HCT116 (cell line): ENCODE results near the gene GRB10. TPM values are rescaled to one million over a fixed set of nuclear protein-coding genes. Genes with fewer than 3 reads are reported as not detected.

Experiments
- ATAC-seq: fragments of 200-7000 bp; cut with Tn5 transposase; 2 replicates; pipeline ENCODE4 v1.9.1; 2020; ENCODE audit warnings: mild to moderate bottlenecking, moderate library complexity
- BruUV-seq: library from RNA; stranded (reverse); fragments of 400-500 nt; replicated peaks from 2 replicates; lab custom pipeline; 2021; lab: Mats Ljungman, UMichigan
- CTCF ChIA-PET: fragments of 300-600 bp; sonication (Branson Sonifier 250); formaldehyde crosslinking; loops from one replicate; lab custom pipeline; 2021; ENCODE audit warnings: antibody characterized with exemption; lab: Charles Lee
- POLR2A ChIA-PET: fragments of 300-600, 350-600 bp; sonication (Branson Sonifier 250); formaldehyde crosslinking; loops from one replicate; lab custom pipeline; 2021; ENCODE audit warnings: antibody characterized with exemption; lab: Charles Lee
- RAD21 ChIA-PET, 2 experiments: fragments of 300-600 bp; sonication (Branson Sonifier 250); formaldehyde crosslinking; loops; one replicate each; lab custom pipeline; 2023; ENCODE audit warnings: low total read pairs in 2 of 2; ENCODE audit not compliant: uncharacterized antibody in 2 of 2, unreplicated experiment in 2 of 2, low non-redundant PET in 1 of 2; lab: Charles Lee
- DNase-seq: peaks from one replicate; pipeline ENCODE4 v3.0.0-alpha.2; 2010; ENCODE audit warnings: low read depth, low spot score
- H2AFZ ChIP-seq: fragments of 200-600 bp; shearing (Covaris generic), sonication (generic); 2 replicates; pipeline ENCODE4 v1.6.1; 2017; ENCODE audit warnings: low read depth, mixed run types, mixed read lengths, antibody characterized with exemption, low read length; ENCODE audit not compliant: poor library complexity, severe bottlenecking
- H3K27ac ChIP-seq: 2 replicates; pipeline ENCODE4 v1.5.1; 2012; ENCODE audit warnings: low read depth, low read length
- H3K27me3 ChIP-seq: fragments of 200-600 bp; sonication (generic); 2 replicates; pipeline ENCODE4 v1.6.1; 2016; ENCODE audit warnings: mixed run types, low read length, mixed read lengths; ENCODE audit not compliant: insufficient read depth
- H3K36me3 ChIP-seq, 2 experiments: fragments of 200-500 bp in 1 of 2; fragments of 200-600 bp in 1 of 2; sonication (Bioruptor generic) in 1 of 2; sonication (generic) in 1 of 2; 2 replicates each; pipeline versions ENCODE4 v1.5.1 to v1.6.1; 2014 to 2016; ENCODE audit warnings: low read length in 2 of 2, inconsistent platforms in 1 of 2, mixed read lengths in 1 of 2, mixed run types in 1 of 2; ENCODE audit not compliant: insufficient read depth in 2 of 2, control insufficient read depth in 1 of 2
- H3K4me1 ChIP-seq, 2 experiments: fragments of 200-600 bp in 1 of 2; sonication (generic) in 1 of 2; 2 replicates each; pipeline versions ENCODE4 v1.5.1 to v1.6.1; 2012 to 2017; ENCODE audit warnings: low read length in 2 of 2, inconsistent platforms in 1 of 2, mild to moderate bottlenecking in 1 of 2, mixed read lengths in 1 of 2, mixed run types in 1 of 2, moderate library complexity in 1 of 2; ENCODE audit not compliant: insufficient read depth in 2 of 2, control insufficient read depth in 1 of 2
- H3K4me2 ChIP-seq: fragments of 200-600 bp; sonication (generic); 2 replicates; pipeline ENCODE4 v1.6.1; 2017; ENCODE audit warnings: mixed run types, low read length, mixed read lengths
- H3K4me3 ChIP-seq, 2 experiments: fragments of 200-600 bp in 1 of 2; sonication (generic) in 1 of 2; replicated peaks in 1 of 2; 2 replicates each; pipeline ENCODE4 v1.5.1; 2011 to 2016; ENCODE audit warnings: low read length in 2 of 2, control low read depth in 1 of 2, low read depth in 1 of 2, mild to moderate bottlenecking in 1 of 2, mixed read lengths in 1 of 2, mixed run types in 1 of 2
- H3K79me2 ChIP-seq: fragments of 200-600 bp; sonication (generic); 2 replicates; pipeline ENCODE4 v1.6.1; 2017; ENCODE audit warnings: mild to moderate bottlenecking, mixed run types, low read length, moderate library complexity, mixed read lengths; ENCODE audit not compliant: insufficient read depth
- H3K9ac ChIP-seq: fragments of 200-600 bp; sonication (generic); 2 replicates; pipeline ENCODE4 v1.6.1; 2016; ENCODE audit warnings: low read length, mixed read lengths
- H3K9me2 ChIP-seq: fragments of 200-600 bp; sonication (generic), shearing (Covaris generic); 2 replicates; pipeline ENCODE4 v1.6.1; 2017; ENCODE audit warnings: mixed run types, mild to moderate bottlenecking, moderate library complexity; ENCODE audit not compliant: insufficient read depth
- H3K9me3 ChIP-seq, 2 experiments: fragments of 200-500 bp in 1 of 2; fragments of 200-600 bp in 1 of 2; sonication (Bioruptor generic) in 1 of 2; sonication (generic) in 1 of 2; 2 replicates each; pipeline ENCODE4 v1.6.1; 2014 to 2017; ENCODE audit warnings: low read length in 2 of 2, mixed read lengths in 2 of 2, inconsistent platforms in 1 of 2, low read depth in 1 of 2, mild to moderate bottlenecking in 1 of 2, mixed run types in 1 of 2, moderate library complexity in 1 of 2; ENCODE audit not compliant: control insufficient read depth in 1 of 2, insufficient read depth in 1 of 2
- H4K20me1 ChIP-seq: fragments of 200-600 bp; sonication (generic), shearing (Covaris generic); 2 replicates; pipeline ENCODE4 v1.6.1; 2017; ENCODE audit warnings: mixed run types, mild to moderate bottlenecking, moderate library complexity; ENCODE audit not compliant: insufficient read depth
- CBX3 ChIP-seq: IDR thresholded peaks from 2 replicates; pipeline ENCODE4 v1.6.1; 2012; ENCODE audit warnings: low read depth
- CTCF ChIP-seq, 3 experiments: fragments of 200-600 bp in 1 of 3; sonication (generic) in 1 of 3; IDR thresholded peaks in 2 of 3; conservative IDR thresholded peaks in 1 of 3; 2 replicates each; pipeline ENCODE4 v1.5.1; 2012 to 2017; ENCODE audit warnings: low read depth in 2 of 3, low read length in 2 of 3, antibody characterized with exemption in 1 of 3, borderline replicate concordance in 1 of 3, control low read depth in 1 of 3, mild to moderate bottlenecking in 1 of 3, mixed read lengths in 1 of 3, mixed run types in 1 of 3, moderate library complexity in 1 of 3; ENCODE audit not compliant: insufficient read depth in 1 of 3
- EGR1 ChIP-seq: IDR thresholded peaks from 2 replicates; pipeline ENCODE4 v1.6.1; 2012; ENCODE audit warnings: low read depth
- ELF1 ChIP-seq: IDR thresholded peaks from 2 replicates; pipeline ENCODE4 v1.6.1; 2012; ENCODE audit warnings: low read depth, borderline replicate concordance
- EZH2 ChIP-seq: fragments of 200-600 bp; sonication (generic); IDR thresholded peaks from 2 replicates; pipeline ENCODE4 v1.6.1; 2017; ENCODE audit warnings: antibody characterized with exemption, mixed run types
- EZH2phosphoT487 ChIP-seq: fragments of 200-600 bp; IDR thresholded peaks from 2 replicates; pipeline ENCODE4 v1.6.1; 2018; ENCODE audit warnings: antibody characterized with exemption, borderline replicate concordance
- JUND ChIP-seq: IDR thresholded peaks from 2 replicates; pipeline ENCODE4 v1.6.1; 2012
- POLR2A ChIP-seq: IDR thresholded peaks from 2 replicates; pipeline ENCODE4 v1.7.0; 2011; ENCODE audit warnings: borderline replicate concordance; ENCODE audit not compliant: insufficient read depth, insufficient read length; ENCODE audit errors: extremely low read depth
- RAD21 ChIP-seq: IDR thresholded peaks from 2 replicates; pipeline ENCODE4 v1.6.1; 2012; ENCODE audit warnings: low read depth, mild to moderate bottlenecking
- SIN3A ChIP-seq: IDR thresholded peaks from 2 replicates; pipeline ENCODE4 v1.6.1; 2012; ENCODE audit warnings: low read depth
- SRF ChIP-seq: IDR thresholded peaks from 2 replicates; pipeline ENCODE4 v1.6.1; 2012; ENCODE audit warnings: low read depth
- TCF7L2 ChIP-seq: IDR thresholded peaks from 2 replicates; pipeline ENCODE4 v1.7.0; 2011; ENCODE audit warnings: borderline replicate concordance, inconsistent platforms; ENCODE audit not compliant: insufficient read depth, insufficient read length; ENCODE audit errors: extremely low read depth
- ZFX ChIP-seq: fragments of 450-650 bp; IDR thresholded peaks from 2 replicates; pipeline ENCODE4 v1.6.1; 2017
- ZNF274 ChIP-seq: fragments of 200-500 bp; sonication (Bioruptor generic); IDR thresholded peaks from 2 replicates; pipeline ENCODE4 v1.6.1; 2014; ENCODE audit warnings: mild to moderate bottlenecking, low read depth, low read length, inconsistent platforms
- intact Hi-C: fragments of 100-400 bp; cut with micrococcal nuclease; formaldehyde crosslinking; loops from 2 replicates; pipeline ENCODE4 v1.10.0; 2022
- total RNA-seq: library from RNA; stranded (reverse); gene quantifications from one replicate; pipeline ENCODE4 v1.2.1, GENCODE V29; 2021; ENCODE audit not compliant: unreplicated experiment
- TF ChIP-seq, protein P1 (sequence below): IDR thresholded peaks from 2 replicates; pipeline ENCODE4 v1.6.1; 2012
- TF ChIP-seq, protein P2 (sequence below): IDR thresholded peaks from 2 replicates; pipeline ENCODE4 v1.6.1; 2011; ENCODE audit warnings: mild to moderate bottlenecking, low read length, moderate library complexity; ENCODE audit not compliant: insufficient replicate concordance; ENCODE audit errors: extremely low read depth

GRB10 gene
- total RNA-seq, 1 experiment from 2014 or later = 37.3 TPM

- Histone ChIP-seq H4K20me1 (no peaks in the 10 kb centered on the region), H3K9me3 (no peaks in the 10 kb centered on the region), H3K4me2 (no peak overlapping the region), H3K9ac (no peak overlapping the region), H2AFZ (no peak overlapping the region), H3K79me2 (no peaks in the 10 kb centered on the region), H3K27ac (no peak overlapping the region), H3K27me3 (no peaks in the 10 kb centered on the region), H3K36me3 (no peaks in the 10 kb centered on the region), H3K9me2 (no peaks in the 10 kb centered on the region), H3K4me1 (no peaks in the 10 kb centered on the region)
- BruUV-seq = no TSS peak
- RAD21 ChIA-PET = no interaction called here
- intact Hi-C loops = no loop called here
- DNase-seq = no peak
- TF ChIP-seq, protein P1, sequence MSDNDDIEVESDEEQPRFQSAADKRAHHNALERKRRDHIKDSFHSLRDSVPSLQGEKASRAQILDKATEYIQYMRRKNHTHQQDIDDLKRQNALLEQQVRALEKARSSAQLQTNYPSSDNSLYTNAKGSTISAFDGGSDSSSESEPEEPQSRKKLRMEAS = no peak
- TF ChIP-seq, all 23 proteins: peak for 0
- ChIA-PET POLR2A (no interaction called here), CTCF (no interaction called here)
- no peak for ATAC-seq
- H3K4me3 ChIP-seq = no peak overlapping the region
Observed at GRCh38 chr7:50761713-50762112, 21.0 kb downstream of the GRB10 start.

GRCh38 chr7:50757703-50758390 lies 24.8 kb downstream of the GRB10 start:
- POLR2A ChIA-PET = no interaction called here
- no peak for ATAC-seq
- Histone ChIP-seq H3K4me3 (no peak overlapping the region), H3K27me3 (no peaks in the 10 kb centered on the region), H3K4me1 (no peaks in the 10 kb centered on the region), H3K9ac (no peak overlapping the region), H3K4me2 (no peak overlapping the region), H3K79me2 (no peaks in the 10 kb centered on the region), H3K9me2 (no peaks in the 10 kb centered on the region), H4K20me1 (no peaks in the 10 kb centered on the region), H3K9me3 (no peaks in the 10 kb centered on the region), H3K36me3 (no peaks in the 10 kb centered on the region), H2AFZ (no peak overlapping the region), H3K27ac (no peak overlapping the region)
- RAD21 ChIA-PET = no interaction called here
- CTCF ChIA-PET = no interaction called here
- BruUV-seq = no TSS peak
- intact Hi-C loops = no loop called here
- no peak for TF ChIP-seq ZFX
- TF ChIP-seq SRF = no peak
- TF ChIP-seq RAD21 = no peak
- no peak for TF ChIP-seq SIN3A
- TF ChIP-seq, protein P2, sequence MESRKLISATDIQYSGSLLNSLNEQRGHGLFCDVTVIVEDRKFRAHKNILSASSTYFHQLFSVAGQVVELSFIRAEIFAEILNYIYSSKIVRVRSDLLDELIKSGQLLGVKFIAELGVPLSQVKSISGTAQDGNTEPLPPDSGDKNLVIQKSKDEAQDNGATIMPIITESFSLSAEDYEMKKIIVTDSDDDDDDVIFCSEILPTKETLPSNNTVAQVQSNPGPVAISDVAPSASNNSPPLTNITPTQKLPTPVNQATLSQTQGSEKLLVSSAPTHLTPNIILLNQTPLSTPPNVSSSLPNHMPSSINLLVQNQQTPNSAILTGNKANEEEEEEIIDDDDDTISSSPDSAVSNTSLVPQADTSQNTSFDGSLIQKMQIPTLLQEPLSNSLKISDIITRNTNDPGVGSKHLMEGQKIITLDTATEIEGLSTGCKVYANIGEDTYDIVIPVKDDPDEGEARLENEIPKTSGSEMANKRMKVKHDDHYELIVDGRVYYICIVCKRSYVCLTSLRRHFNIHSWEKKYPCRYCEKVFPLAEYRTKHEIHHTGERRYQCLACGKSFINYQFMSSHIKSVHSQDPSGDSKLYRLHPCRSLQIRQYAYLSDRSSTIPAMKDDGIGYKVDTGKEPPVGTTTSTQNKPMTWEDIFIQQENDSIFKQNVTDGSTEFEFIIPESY = no peak
- no peak for TF ChIP-seq JUND
- TF ChIP-seq ZNF274 = no peak
- no peak for TF ChIP-seq EGR1
- no peak for TF ChIP-seq CBX3
- TF ChIP-seq, protein P1 = no peak
- no peak for TF ChIP-seq ELF1
- no peak for TF ChIP-seq POLR2A
- no peak for TF ChIP-seq EZH2phosphoT487
- no peak for TF ChIP-seq EZH2
- no peak for TF ChIP-seq TCF7L2
- no peak for TF ChIP-seq CTCF (IDR thresholded peaks at IDR 0.05 in 2 of 3, conservative IDR thresholded peaks at IDR 0.05 in 1 of 3; ENCODE audit: borderline replicate concordance in 1 of 3, insufficient read depth in 1 of 3, low read depth in 2 of 3, low read length in 2 of 3)
- DNase-seq = no peak
